ENCODE data around the gene CPHXL2. TPM values are rescaled to one million over a fixed set of nuclear protein-coding genes. Genes with fewer than 3 reads are reported as not detected.

CPHXL2 gene
- total RNA-seq, 1 donor from 2014 or later, result not detected

- no peak overlapping the region for H3K4me3 Mint-ChIP-seq (ENCODE audit: low read depth)
- H3K9me3 Mint-ChIP-seq, result no peaks in the 10 kb centered on the region
- no peaks in the 10 kb centered on the region for H3K27me3 Mint-ChIP-seq (ENCODE audit: low read depth)
- H3K27ac Mint-ChIP-seq, result no peak overlapping the region
- intact Hi-C loops (cut with micrococcal nuclease), result no loop called here
- no peak for DNase-seq (ENCODE audit: low spot score)
- peaks cover 56% of the 10 kb centered on the region for H3K36me3 Mint-ChIP-seq (ENCODE audit: low read depth)
- peaks cover 13% of the 10 kb centered on the region for H3K4me1 Mint-ChIP-seq (ENCODE audit: low read depth)
These were observed 62.5 kb downstream of the CPHXL2 start for GRCh38 chr16:75614066-75614897.

Other genes with a start within 250 kb of the CPHXL2 start
- gene CFDP1, start 243.5 kb downstream of the CPHXL2 start, total RNA-seq, result 33.5 and 37.5 TPM in 2 replicates
- gene TMEM170A, start 212.3 kb downstream of the CPHXL2 start, total RNA-seq, result 35.6 and 39.9 TPM in 2 replicates
- gene CHST6, start 181.6 kb downstream of the CPHXL2 start, total RNA-seq, result not detected in 2 replicates
- not detected in 2 replicates for gene CHST5, start 140.9 kb downstream of the CPHXL2 start, total RNA-seq
- gene TMEM231, start 120.8 kb downstream of the CPHXL2 start, total RNA-seq, result 2.7 and 3.4 TPM in 2 replicates
- 69.2 and 69.4 TPM in 2 replicates for gene GABARAPL2, start 110.6 kb downstream of the CPHXL2 start, total RNA-seq
- gene ADAT1, start 53.7 kb downstream of the CPHXL2 start, total RNA-seq, result 45.3 and 54.0 TPM in 2 replicates
- 256 and 269 TPM in 2 replicates for gene KARS1, start 29.3 kb downstream of the CPHXL2 start, total RNA-seq
- gene TERF2IP, start 29.2 kb downstream of the CPHXL2 start, total RNA-seq, result 73.6 and 77.6 TPM in 2 replicates
- not detected in 2 replicates for gene DUXB, start 24.5 kb upstream of the CPHXL2 start, total RNA-seq
- not detected in 2 replicates for gene CPHXL, start 49.5 kb upstream of the CPHXL2 start, total RNA-seq

All from activated T-helper 2 cell treated with anti-CD3 and anti-CD28 coated beads, Interferon-gamma antibody, Interleukin-2, Interleukin-4, amounts not matched to agents 10 μg/mL and 5 μg/mL and 100 μg/mL, durations not matched to agents 14 hours and 24 hours and 36 hours (primary cell).